ENCODE data around the gene GPRC5A. TPM values are rescaled to one million over a fixed set of nuclear protein-coding genes. Genes with fewer than 3 reads are reported as not detected.

The GPRC5A gene
- total RNA-seq, 1 donor from 2014 or later: not detected

DNA sequence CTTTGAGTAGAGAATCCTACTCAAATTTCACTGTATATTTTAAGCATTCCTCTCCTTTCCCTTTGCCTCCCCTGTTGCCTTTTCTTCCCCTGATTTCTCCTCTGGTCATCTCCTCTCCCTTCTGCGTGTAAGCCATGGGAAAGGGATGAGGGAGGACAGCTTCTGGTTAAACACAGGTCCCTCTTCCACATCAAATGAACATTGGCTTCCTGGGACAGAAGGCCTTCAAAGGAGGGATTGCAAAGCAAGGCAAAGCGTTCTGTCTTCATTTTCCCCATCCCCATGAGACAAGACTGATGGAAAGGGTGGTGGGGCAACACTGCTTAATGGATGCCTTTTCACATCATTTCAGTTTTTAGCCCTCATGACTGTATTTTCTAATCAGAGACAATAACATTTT, 26.2 kb downstream of the GPRC5A start:
- peaks cover 2% of the 10 kb centered on the region for H3K27me3 Mint-ChIP-seq (ENCODE audit: unreplicated experiment)
- no peaks in the 10 kb centered on the region for H3K36me3 Mint-ChIP-seq (ENCODE audit: unreplicated experiment)
- TF ChIP-seq, protein P1, sequence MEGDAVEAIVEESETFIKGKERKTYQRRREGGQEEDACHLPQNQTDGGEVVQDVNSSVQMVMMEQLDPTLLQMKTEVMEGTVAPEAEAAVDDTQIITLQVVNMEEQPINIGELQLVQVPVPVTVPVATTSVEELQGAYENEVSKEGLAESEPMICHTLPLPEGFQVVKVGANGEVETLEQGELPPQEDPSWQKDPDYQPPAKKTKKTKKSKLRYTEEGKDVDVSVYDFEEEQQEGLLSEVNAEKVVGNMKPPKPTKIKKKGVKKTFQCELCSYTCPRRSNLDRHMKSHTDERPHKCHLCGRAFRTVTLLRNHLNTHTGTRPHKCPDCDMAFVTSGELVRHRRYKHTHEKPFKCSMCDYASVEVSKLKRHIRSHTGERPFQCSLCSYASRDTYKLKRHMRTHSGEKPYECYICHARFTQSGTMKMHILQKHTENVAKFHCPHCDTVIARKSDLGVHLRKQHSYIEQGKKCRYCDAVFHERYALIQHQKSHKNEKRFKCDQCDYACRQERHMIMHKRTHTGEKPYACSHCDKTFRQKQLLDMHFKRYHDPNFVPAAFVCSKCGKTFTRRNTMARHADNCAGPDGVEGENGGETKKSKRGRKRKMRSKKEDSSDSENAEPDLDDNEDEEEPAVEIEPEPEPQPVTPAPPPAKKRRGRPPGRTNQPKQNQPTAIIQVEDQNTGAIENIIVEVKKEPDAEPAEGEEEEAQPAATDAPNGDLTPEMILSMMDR (IDR thresholded peaks at IDR 0.05; ENCODE audit: partially characterized antibody, unreplicated experiment): no peak
- H3K9me3 Mint-ChIP-seq (ENCODE audit: unreplicated experiment): peaks cover 3% of the 10 kb centered on the region
- H3K27ac Mint-ChIP-seq (ENCODE audit: unreplicated experiment): no peak overlapping the region
- DNase-seq: no peak
- no peak overlapping the region for H3K4me3 Mint-ChIP-seq (ENCODE audit: unreplicated experiment)
- peaks cover 8% of the 10 kb centered on the region for H3K4me1 Mint-ChIP-seq (ENCODE audit: low read depth, unreplicated experiment)

DNA sequence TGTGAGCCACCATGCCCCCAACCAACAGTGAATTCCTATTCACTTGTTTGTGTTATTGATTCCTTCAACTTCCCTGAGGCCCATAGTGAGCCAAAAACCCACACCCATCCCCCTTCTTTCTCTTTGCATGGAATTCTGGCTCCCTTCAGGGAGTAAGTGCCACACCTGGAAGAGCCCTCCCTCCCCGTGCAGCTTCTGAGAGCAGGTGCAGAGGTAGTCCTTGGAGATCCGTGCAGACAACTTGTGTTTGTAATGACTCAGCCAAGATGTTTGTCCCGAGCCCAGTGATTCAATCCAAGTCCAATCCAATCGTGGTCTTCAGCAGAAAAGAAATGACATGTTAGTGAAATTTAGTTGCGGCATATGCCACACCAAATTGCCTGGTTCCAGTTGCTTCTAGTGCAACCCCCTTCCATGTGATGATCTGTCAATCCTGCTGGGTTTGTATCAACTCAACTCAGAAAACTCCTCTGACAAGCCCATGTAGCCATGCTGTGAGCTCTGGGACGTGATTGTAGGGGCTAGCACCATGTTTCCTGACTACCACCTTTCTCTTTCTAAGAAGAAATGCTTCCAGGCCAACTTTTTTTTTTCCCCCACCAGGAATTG, 27.5 kb downstream of the GPRC5A start:
- Mint-ChIP-seq H3K27me3 (ENCODE audit: unreplicated experiment) (peaks cover 4% of the 10 kb centered on the region), H3K4me1 (ENCODE audit: low read depth, unreplicated experiment) (peaks cover 8% of the 10 kb centered on the region), H3K4me3 (ENCODE audit: unreplicated experiment) (no peak overlapping the region), H3K36me3 (ENCODE audit: unreplicated experiment) (no peaks in the 10 kb centered on the region), H3K9me3 (ENCODE audit: unreplicated experiment) (peaks cover 3% of the 10 kb centered on the region), H3K27ac (ENCODE audit: unreplicated experiment) (no peak overlapping the region)
- DNase-seq: no peak
- TF ChIP-seq, protein P1 (IDR thresholded peaks at IDR 0.05; ENCODE audit: partially characterized antibody, unreplicated experiment): no peak

DNA sequence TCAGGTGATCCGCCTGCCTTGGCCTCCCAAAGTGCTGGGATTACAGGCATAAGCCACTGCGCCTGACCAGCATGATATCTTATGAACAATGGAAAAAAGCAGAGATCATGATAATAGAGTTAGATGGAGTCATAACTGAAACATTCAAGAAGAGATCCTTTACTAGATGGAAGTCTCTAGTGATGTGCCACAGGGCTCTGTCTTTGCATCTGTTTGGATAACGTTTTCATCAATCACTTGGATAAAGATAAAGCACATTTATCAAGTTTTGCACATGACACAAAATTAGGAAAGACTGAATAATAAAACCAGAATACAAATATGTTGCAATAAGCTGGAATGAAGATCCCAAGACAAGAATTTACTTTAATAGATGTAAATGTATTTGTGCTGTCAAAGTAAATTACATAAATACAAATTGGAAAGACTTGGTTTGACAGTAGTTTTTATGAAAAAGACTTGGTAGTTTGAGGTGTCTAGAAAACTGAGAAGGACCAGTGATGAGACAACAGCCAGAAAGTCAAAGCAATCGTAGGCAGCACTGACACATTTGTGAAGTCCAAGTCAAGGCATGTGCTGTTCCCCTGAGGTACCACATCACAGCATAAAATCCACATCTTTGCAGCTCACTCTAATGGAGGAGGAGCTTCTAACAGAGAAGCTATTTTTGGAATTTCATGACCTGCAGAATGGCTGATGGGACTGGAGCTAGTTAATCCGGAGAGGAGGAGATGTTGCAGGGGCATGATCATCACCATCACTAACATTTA, 28.5 kb downstream of the GPRC5A start:
- Mint-ChIP-seq H3K36me3 (ENCODE audit: unreplicated experiment) (no peaks in the 10 kb centered on the region), H3K27me3 (ENCODE audit: unreplicated experiment) (peaks cover 4% of the 10 kb centered on the region), H3K9me3 (ENCODE audit: unreplicated experiment) (peaks cover 3% of the 10 kb centered on the region), H3K27ac (ENCODE audit: unreplicated experiment) (no peak overlapping the region), H3K4me1 (ENCODE audit: low read depth, unreplicated experiment) (peaks cover 8% of the 10 kb centered on the region), H3K4me3 (ENCODE audit: unreplicated experiment) (no peak overlapping the region)
- no peak for DNase-seq
- TF ChIP-seq, protein P1 (IDR thresholded peaks at IDR 0.05; ENCODE audit: partially characterized antibody, unreplicated experiment): no peak

DNA sequence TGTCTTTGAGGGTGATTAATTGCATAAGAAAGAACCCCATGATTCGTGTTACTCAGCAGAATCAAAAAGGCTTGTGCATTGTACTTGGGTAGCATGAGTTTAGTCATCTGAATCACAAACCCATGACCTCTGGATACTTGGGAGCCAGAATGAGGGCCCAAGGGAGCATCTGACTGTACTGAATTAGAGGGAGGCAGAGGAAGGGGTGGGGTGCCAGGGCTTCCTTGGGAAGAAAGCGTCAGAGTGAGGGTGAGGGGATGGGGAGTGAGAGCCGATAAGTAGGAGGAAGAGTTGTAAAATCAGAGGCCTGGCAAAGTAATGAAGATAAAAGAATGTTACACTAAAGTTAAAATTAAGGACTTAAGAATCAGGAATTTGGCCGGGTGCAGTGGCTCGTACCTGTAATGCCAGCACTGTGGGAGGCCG, 30.8 kb downstream of the GPRC5A start:
- TF ChIP-seq, protein P1 (IDR thresholded peaks at IDR 0.05; ENCODE audit: partially characterized antibody, unreplicated experiment): no peak
- DNase-seq: no peak
- peaks cover 3% of the 10 kb centered on the region for H3K9me3 Mint-ChIP-seq (ENCODE audit: unreplicated experiment)
- H3K27ac Mint-ChIP-seq (ENCODE audit: unreplicated experiment): no peak overlapping the region
- H3K27me3 Mint-ChIP-seq (ENCODE audit: unreplicated experiment): peaks cover 4% of the 10 kb centered on the region
- H3K4me1 Mint-ChIP-seq (ENCODE audit: low read depth, unreplicated experiment): no peaks in the 10 kb centered on the region
- H3K4me3 Mint-ChIP-seq (ENCODE audit: unreplicated experiment): no peak overlapping the region
- no peaks in the 10 kb centered on the region for H3K36me3 Mint-ChIP-seq (ENCODE audit: unreplicated experiment)

DNA sequence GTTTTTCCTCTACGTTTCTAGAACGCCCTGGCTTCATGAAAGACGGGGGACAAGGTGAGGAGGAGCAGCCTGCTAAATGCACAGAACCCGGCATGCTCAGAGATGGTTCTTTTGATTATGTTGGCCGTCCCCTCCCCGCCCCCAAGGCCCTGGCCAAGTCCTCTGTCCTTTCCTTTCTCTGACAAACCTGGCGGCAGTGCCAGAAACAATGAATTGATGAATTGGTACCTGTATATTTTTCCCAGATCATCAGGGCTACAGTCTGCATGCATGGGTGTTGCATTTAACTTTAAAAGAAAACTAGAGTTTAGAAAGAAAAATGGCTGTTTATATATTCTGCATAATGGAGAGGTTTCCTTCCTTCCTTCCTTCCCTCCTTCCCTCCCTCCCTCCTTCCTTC, 31.6 kb downstream of the GPRC5A start:
- H3K4me3 Mint-ChIP-seq (ENCODE audit: unreplicated experiment): no peak overlapping the region
- peaks cover 4% of the 10 kb centered on the region for H3K27me3 Mint-ChIP-seq (ENCODE audit: unreplicated experiment)
- H3K36me3 Mint-ChIP-seq (ENCODE audit: unreplicated experiment): no peaks in the 10 kb centered on the region
- no peak for DNase-seq
- H3K27ac Mint-ChIP-seq (ENCODE audit: unreplicated experiment): no peak overlapping the region
- TF ChIP-seq, protein P1 (IDR thresholded peaks at IDR 0.05; ENCODE audit: partially characterized antibody, unreplicated experiment): no peak
- H3K4me1 Mint-ChIP-seq (ENCODE audit: low read depth, unreplicated experiment): no peaks in the 10 kb centered on the region
- peaks cover 3% of the 10 kb centered on the region for H3K9me3 Mint-ChIP-seq (ENCODE audit: unreplicated experiment)

Data from glutamatergic neuron (in vitro differentiated cells).